Mucosa of rectum (tissue), 2 donors: ENCODE measurements around the gene RGS6.

Experiments used
- H3K27ac ChIP-seq, 2 donors: one replicate each; pipeline ENCODE4 v1.7.0; 2013; ENCODE audit warnings: inconsistent platforms in 2 of 2, low read depth in 2 of 2, low read length in 2 of 2
- H3K27me3 ChIP-seq, 2 donors: one replicate each; pipeline ENCODE4 v1.7.0; 2013; ENCODE audit warnings: low read length in 2 of 2; ENCODE audit not compliant: control insufficient read depth in 2 of 2, insufficient read depth in 2 of 2
- H3K36me3 ChIP-seq, 2 donors: one replicate each; pipeline ENCODE4 v1.7.0; 2013; ENCODE audit warnings: low read length in 2 of 2; ENCODE audit not compliant: control insufficient read depth in 2 of 2, insufficient read depth in 2 of 2
- H3K4me1 ChIP-seq, 2 donors: one replicate each; pipeline ENCODE4 v1.7.0; 2013; ENCODE audit warnings: low read length in 2 of 2, mild to moderate bottlenecking in 1 of 2; ENCODE audit not compliant: control insufficient read depth in 2 of 2, insufficient read depth in 2 of 2
- H3K4me3 ChIP-seq, 2 donors: one replicate each; pipeline ENCODE4 v1.7.0; 2013; ENCODE audit warnings: low read length in 2 of 2
- H3K9ac ChIP-seq, 2 donors: one replicate each; pipeline ENCODE4 v1.7.0; 2013; ENCODE audit warnings: low read length in 2 of 2, low read depth in 1 of 2, mild to moderate bottlenecking in 1 of 2
- H3K9me3 ChIP-seq, 2 donors: one replicate each; pipeline ENCODE4 v1.7.0; 2013; ENCODE audit warnings: low read length in 2 of 2; ENCODE audit not compliant: control insufficient read depth in 2 of 2
- donor health status: healthy.
- donor health status: Normal muscosa, but diverticular disease.

The RGS6 gene

DNA sequence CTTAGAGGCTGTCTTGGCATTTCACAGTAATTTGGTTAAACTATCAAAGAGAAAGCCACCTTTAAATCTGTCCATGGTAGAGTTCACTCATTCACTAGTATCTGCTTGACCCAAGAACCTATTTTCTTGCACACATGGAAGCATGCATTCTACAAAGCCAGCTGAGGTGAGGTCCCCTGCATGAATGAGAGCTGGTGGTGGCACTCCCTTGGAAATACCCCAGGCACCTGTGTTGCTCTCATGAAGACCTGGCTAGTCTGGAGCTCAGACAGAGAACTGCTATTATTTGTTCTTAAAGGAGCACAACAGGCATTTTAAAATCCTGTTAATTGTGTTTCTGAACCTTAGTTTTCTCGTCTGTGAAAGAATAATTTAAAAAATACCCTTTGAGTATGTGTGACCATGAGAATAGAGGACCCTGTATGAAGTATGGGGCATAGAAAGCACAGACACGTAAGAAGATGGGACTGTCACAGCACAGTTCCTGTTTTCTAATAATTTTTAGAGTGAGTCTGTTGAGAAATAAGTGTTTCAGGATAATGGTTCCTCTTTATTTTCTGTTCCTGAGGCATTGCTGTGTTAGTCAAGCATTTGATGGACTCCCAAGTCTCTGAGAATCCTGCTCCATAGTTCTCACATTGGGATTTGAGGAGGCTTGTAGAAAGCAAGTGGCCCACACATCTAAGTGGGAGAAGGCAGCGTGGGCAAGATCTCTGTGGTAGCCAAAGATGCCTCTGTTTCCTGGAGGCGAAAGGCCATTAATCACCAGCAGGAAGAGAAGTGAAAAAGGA, 10.9 kb downstream of the RGS6 start:
- Histone ChIP-seq H3K9ac (no peak overlapping the region), H3K27ac (no peak overlapping the region), H3K27me3 (no peaks in the 10 kb centered on the region), H3K36me3 (no peaks in the 10 kb centered on the region), H3K4me1 (no peaks in the 10 kb centered on the region), H3K4me3 (no peak overlapping the region), H3K9me3 (no peaks in the 10 kb centered on the region)

DNA sequence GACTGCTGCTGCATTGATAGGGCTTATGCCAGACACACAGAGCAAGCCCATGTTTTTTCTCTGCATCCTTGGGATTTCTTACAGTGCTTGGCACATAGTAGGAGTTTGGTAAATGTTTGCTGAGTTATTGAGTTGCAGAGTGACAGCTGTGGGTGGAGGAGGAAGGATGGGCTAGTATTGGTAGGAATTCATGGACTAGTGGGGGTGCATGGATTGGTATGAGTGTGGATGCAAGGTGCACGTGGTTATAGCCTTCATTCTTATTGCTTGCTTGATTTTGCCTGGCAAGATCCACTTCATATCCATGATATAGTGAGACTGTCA, 11.4 kb downstream of the RGS6 start:
- no peaks in the 10 kb centered on the region for H3K27me3 ChIP-seq
- H3K9me3 ChIP-seq, result no peaks in the 10 kb centered on the region
- no peak overlapping the region for H3K27ac ChIP-seq
- H3K4me3 ChIP-seq, result no peak overlapping the region
- H3K36me3 ChIP-seq, result no peaks in the 10 kb centered on the region
- no peak overlapping the region for H3K9ac ChIP-seq
- H3K4me1 ChIP-seq, result no peaks in the 10 kb centered on the region

GRCh38 chr14:71947947-71948500, 15.8 kb downstream of the RGS6 start:
- H3K9ac ChIP-seq, result no peak overlapping the region
- no peak overlapping the region for H3K27ac ChIP-seq
- no peaks in the 10 kb centered on the region for H3K27me3 ChIP-seq
- no peaks in the 10 kb centered on the region for H3K4me1 ChIP-seq
- no peaks in the 10 kb centered on the region for H3K9me3 ChIP-seq
- H3K36me3 ChIP-seq, result no peaks in the 10 kb centered on the region
- no peak overlapping the region for H3K4me3 ChIP-seq

- no peak overlapping the region for H3K4me3 ChIP-seq
Measured at GRCh38 chr14:71952381-71953363, 20.4 kb downstream of the RGS6 start.

GRCh38 chr14:71956920-71957563, 24.8 kb downstream of the RGS6 start:
- Histone ChIP-seq H3K9ac (no peak overlapping the region), H3K4me1 (no peaks in the 10 kb centered on the region), H3K36me3 (no peaks in the 10 kb centered on the region), H3K27ac (no peak overlapping the region), H3K4me3 (no peak overlapping the region), H3K9me3 (no peaks in the 10 kb centered on the region), H3K27me3 (no peaks in the 10 kb centered on the region)

More at GRCh38 chr14:71952381-71953363, 20.4 kb downstream of the RGS6 start:
- Histone ChIP-seq H3K27ac (no peak overlapping the region), H3K36me3 (no peaks in the 10 kb centered on the region), H3K4me1 (no peaks in the 10 kb centered on the region), H3K9me3 (no peaks in the 10 kb centered on the region), H3K27me3 (no peaks in the 10 kb centered on the region), H3K9ac (no peak overlapping the region)

- Histone ChIP-seq H3K4me3 (no peak overlapping the region), H3K4me1 (no peaks in the 10 kb centered on the region), H3K27me3 (no peaks in the 10 kb centered on the region), H3K9ac (no peak overlapping the region), H3K27ac (no peak overlapping the region), H3K36me3 (no peaks in the 10 kb centered on the region), H3K9me3 (no peaks in the 10 kb centered on the region)
Measured at GRCh38 chr14:71959055-71959454, 26.8 kb downstream of the RGS6 start.

- Histone ChIP-seq H3K4me3 (no peak overlapping the region), H3K9me3 (no peaks in the 10 kb centered on the region), H3K27ac (no peak overlapping the region), H3K27me3 (no peaks in the 10 kb centered on the region), H3K4me1 (no peaks in the 10 kb centered on the region), H3K9ac (no peak overlapping the region), H3K36me3 (no peaks in the 10 kb centered on the region)
Measured at GRCh38 chr14:71960494-71961353, 28.5 kb downstream of the RGS6 start.

DNA sequence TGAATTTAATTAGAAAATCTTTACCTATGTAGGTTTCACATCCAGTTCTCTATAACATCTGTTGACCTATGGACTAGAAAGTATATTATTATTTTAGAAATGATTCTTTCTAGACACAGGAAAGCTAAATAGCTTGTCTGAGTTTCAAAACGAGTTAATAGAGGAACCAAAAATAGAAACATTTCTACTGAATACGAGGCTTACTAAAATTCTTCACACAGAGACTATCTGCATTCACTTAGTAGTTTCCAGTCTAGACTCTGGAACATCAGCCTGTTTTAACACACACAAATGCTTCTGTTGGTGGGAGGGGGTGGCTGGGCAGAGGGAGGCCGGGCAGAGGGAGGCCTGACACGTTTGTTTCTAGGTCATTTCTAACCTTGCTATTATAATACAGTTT, 29.7 kb downstream of the RGS6 start:
- H3K4me1 ChIP-seq, result no peaks in the 10 kb centered on the region
- H3K27me3 ChIP-seq, result no peaks in the 10 kb centered on the region
- no peaks in the 10 kb centered on the region for H3K9me3 ChIP-seq
- no peak overlapping the region for H3K4me3 ChIP-seq
- no peak overlapping the region for H3K27ac ChIP-seq
- no peak overlapping the region for H3K9ac ChIP-seq
- H3K36me3 ChIP-seq, result no peaks in the 10 kb centered on the region

DNA sequence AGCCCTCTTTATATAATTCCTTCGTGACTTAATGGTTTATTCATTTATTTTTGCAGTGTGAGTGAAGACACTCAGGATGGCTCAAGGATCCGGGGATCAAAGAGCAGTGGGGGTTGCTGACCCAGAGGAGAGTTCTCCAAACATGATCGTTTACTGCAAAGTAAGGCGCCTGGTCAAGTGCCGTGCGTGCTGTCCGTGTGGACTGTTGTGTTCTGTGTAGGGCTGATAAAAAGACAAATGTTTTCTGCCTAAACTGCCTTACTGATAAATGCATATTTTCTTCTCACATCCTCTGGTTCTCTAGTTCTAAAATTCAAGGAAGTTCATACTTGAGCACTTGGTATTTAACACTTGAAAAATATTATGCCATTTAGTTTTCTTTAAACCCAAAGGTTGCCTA, 32.5 kb downstream of the RGS6 start:
- no peak overlapping the region for H3K27ac ChIP-seq
- no peaks in the 10 kb centered on the region for H3K4me1 ChIP-seq
- H3K27me3 ChIP-seq, result no peaks in the 10 kb centered on the region
- no peak overlapping the region for H3K4me3 ChIP-seq
- H3K9ac ChIP-seq, result no peak overlapping the region
- no peaks in the 10 kb centered on the region for H3K9me3 ChIP-seq
- no peaks in the 10 kb centered on the region for H3K36me3 ChIP-seq
